MM.1S (cell line): ENCODE measurements around the gene AUTS2.

ENCODE experiments used
- EZH2 ChIP-seq: fragments of 300-600 bp; sonication (generic); optimal IDR thresholded peaks from 2 replicates; pipeline ENCODE3; 2017; ENCODE audit warnings: low read depth, mild to moderate bottlenecking, antibody characterized with exemption, low read length, mixed read lengths
- EZH2phosphoT487 ChIP-seq: fragments of 300-600 bp; sonication (generic); IDR thresholded peaks from 2 replicates; pipeline ENCODE4 v1.6.1; 2018; ENCODE audit warnings: antibody characterized with exemption, low read length
- TF ChIP-seq, protein P1 (sequence below): fragments of 300-600 bp; sonication (generic); IDR thresholded peaks from 2 replicates; pipeline ENCODE4 v1.5.1; 2016; ENCODE audit warnings: antibody characterized with exemption, low read length, mixed read lengths

DNA sequence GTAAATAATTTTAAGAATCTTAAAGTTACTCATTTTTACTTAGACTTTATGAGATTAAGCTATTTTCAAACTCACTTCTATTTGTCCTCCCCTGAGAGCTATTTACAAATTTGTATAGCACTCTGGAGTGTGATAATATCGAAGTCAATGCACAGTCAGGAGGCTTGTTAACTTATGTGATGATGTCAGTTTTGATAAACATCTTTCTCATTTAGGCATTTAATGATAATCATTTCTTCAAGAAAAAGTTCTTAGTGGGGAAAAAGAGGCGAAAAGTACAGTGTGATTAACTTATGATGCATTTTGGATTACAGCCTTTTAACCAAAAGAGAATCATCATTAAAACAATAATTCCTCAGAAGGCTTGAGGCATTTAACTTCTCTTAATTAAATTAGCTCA is 468.6 kb downstream of the AUTS2 start:
- TF ChIP-seq, protein P1, sequence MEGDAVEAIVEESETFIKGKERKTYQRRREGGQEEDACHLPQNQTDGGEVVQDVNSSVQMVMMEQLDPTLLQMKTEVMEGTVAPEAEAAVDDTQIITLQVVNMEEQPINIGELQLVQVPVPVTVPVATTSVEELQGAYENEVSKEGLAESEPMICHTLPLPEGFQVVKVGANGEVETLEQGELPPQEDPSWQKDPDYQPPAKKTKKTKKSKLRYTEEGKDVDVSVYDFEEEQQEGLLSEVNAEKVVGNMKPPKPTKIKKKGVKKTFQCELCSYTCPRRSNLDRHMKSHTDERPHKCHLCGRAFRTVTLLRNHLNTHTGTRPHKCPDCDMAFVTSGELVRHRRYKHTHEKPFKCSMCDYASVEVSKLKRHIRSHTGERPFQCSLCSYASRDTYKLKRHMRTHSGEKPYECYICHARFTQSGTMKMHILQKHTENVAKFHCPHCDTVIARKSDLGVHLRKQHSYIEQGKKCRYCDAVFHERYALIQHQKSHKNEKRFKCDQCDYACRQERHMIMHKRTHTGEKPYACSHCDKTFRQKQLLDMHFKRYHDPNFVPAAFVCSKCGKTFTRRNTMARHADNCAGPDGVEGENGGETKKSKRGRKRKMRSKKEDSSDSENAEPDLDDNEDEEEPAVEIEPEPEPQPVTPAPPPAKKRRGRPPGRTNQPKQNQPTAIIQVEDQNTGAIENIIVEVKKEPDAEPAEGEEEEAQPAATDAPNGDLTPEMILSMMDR: no peak
- TF ChIP-seq EZH2 (no peak), EZH2phosphoT487 (no peak)
